ENCODE measurements around the gene DNAJC27. TPM values are rescaled to one million over a fixed set of nuclear protein-coding genes. Genes with fewer than 3 reads are reported as not detected.

DNAJC27 gene
- polyA plus RNA-seq, 2 of the 4 experiments (the other 2 are of a cell fraction): 2.6 to 7.8 TPM

- ATAC-seq: no peak
- H3K4me3 ChIP-seq: no peak overlapping the region
- DNase-seq (ENCODE audit: low read depth in 1 of 2, low spot score in 1 of 2): no peak
- no peak overlapping the region for H3K4me2 ChIP-seq
- no peak overlapping the region for H3K27ac ChIP-seq
- FAIRE-seq: no peak
- TF ChIP-seq NR3C1 (IDR thresholded peaks at IDR 0.05) (no peak), HES2 (IDR thresholded peaks at IDR 0.05) (no peak), HMGXB4 (CRISPR knock-in tag; IDR thresholded peaks at IDR 0.05; ENCODE audit: borderline replicate concordance) (no peak), REST (IDR thresholded peaks at IDR 0.05) (no peak), ZFP36 (IDR thresholded peaks at IDR 0.05; ENCODE audit: borderline replicate concordance, partially characterized antibody) (no peak), HOXB5 (CRISPR knock-in tag; IDR thresholded peaks at IDR 0.05) (no peak), RCOR1 (IDR thresholded peaks at IDR 0.05; ENCODE audit: low read depth, low read length) (no peak), PHF8 (IDR thresholded peaks at IDR 0.05; ENCODE audit: borderline replicate concordance, low read depth) (no peak), ELK1 (IDR thresholded peaks at IDR 0.05; ENCODE audit: low read depth, low read length) (no peak), FOXS1 (CRISPR knock-in tag; IDR thresholded peaks at IDR 0.05) (no peak), FOSL2 (IDR thresholded peaks at IDR 0.05) (no peak), FOSL2 (CRISPR knock-in tag; IDR thresholded peaks at IDR 0.05) (no peak), MAX (IDR thresholded peaks at IDR 0.05) (no peak), TFCP2L1 (CRISPR knock-in tag; IDR thresholded peaks at IDR 0.05) (no peak), CEBPB (IDR thresholded peaks at IDR 0.05) (no peak), EHF (CRISPR knock-in tag; IDR thresholded peaks at IDR 0.05) (no peak), POLR2AphosphoS2 (conservative IDR thresholded peaks at IDR 0.05; ENCODE audit: low read length) (no peak), MAFK (IDR thresholded peaks at IDR 0.05; ENCODE audit: partially characterized antibody) (no peak), KDM5A (IDR thresholded peaks at IDR 0.05) (no peak), ZC3H11A (IDR thresholded peaks at IDR 0.05) (no peak), JUNB (IDR thresholded peaks at IDR 0.05) (no peak)
- H3K9me3 ChIP-seq: no peaks in the 10 kb centered on the region
- 73% methylated on average over 6 of the region's 6 CpGs for WGBS (ENCODE audit: missing lambda C conversion rate)
- POLR2A ChIA-PET: interaction anchor here (0.6 to 1.1 kb wide), 2 partner anchors 46 to 48 kb away, joined by 3 to 5 read pairs; partner anchors contain the start of gene EFR3B
- CTCF ChIA-PET: interaction anchor here (0.6 to 3.8 kb wide), 6 partner anchors 18 to 418 kb away, joined by 3 to 37 read pairs (median 5); partner anchors contain the start of gene EFR3B
- H3K4me1 ChIP-seq: peaks cover 22% of the 10 kb centered on the region
Observed at GRCh38 chr2:24993406-24994145, 21.8 kb upstream of the DNAJC27 start.

Data from A549 (cell line).